HepG2 (cell line): Measurements from ENCODE around the gene ELOVL2. TPM values are rescaled to one million over a fixed set of nuclear protein-coding genes. Genes with fewer than 3 reads are reported as not detected.
A peak's percentile ranks its signal among the peaks of the same experiment; 100 is the strongest.

ENCODE experiments used
- ATF3 ChIP-seq: sonication (generic); formaldehyde crosslinking; IDR thresholded peaks from 2 replicates; pipeline ENCODE4 v1.4.0; 2020; ENCODE audit warnings: missing genetic modification reagents
- CEBPB ChIP-seq: IDR thresholded peaks from 2 replicates; pipeline ENCODE4 v1.6.1; 2011; ENCODE audit warnings: low read depth, low read length, improper control_type of control experiment, borderline replicate concordance
- ERF ChIP-seq: IDR thresholded peaks from 2 replicates; pipeline ENCODE4 v1.6.1; 2018; ENCODE audit warnings: missing biosample characterization, missing genetic modification reagents
- ESRRA ChIP-seq: sonication (generic); formaldehyde crosslinking; IDR thresholded peaks from 2 replicates; pipeline ENCODE4 v1.5.1; 2020; ENCODE audit warnings: mild to moderate bottlenecking, low read depth, missing genetic modification reagents
- HBP1 ChIP-seq: IDR thresholded peaks from 2 replicates; pipeline ENCODE4 v1.6.1; 2016; ENCODE audit warnings: low read depth, control low read depth
- HDAC2 ChIP-seq: sonication (generic); formaldehyde crosslinking; IDR thresholded peaks from 2 replicates; pipeline ENCODE4 v1.4.0; 2020; ENCODE audit warnings: missing genetic modification reagents
- HMG20A ChIP-seq: IDR thresholded peaks from 2 replicates; pipeline ENCODE4 v1.6.1; 2016; ENCODE audit warnings: borderline replicate concordance
- HNF1A ChIP-seq, 2 experiments: sonication (generic) in 1 of 2; formaldehyde crosslinking in 1 of 2; IDR thresholded peaks; 2 replicates each; pipeline versions ENCODE4 v1.4.0 to v1.6.1; 2016 to 2020; ENCODE audit warnings: borderline replicate concordance in 1 of 2, low read depth in 1 of 2, mild to moderate bottlenecking in 1 of 2, missing genetic modification reagents in 1 of 2
- HNF4G ChIP-seq, 2 experiments: sonication (generic) in 1 of 2; formaldehyde crosslinking in 1 of 2; IDR thresholded peaks; 2 replicates each; pipeline versions ENCODE4 v1.4.0 to v1.6.1; 2011 to 2020; ENCODE audit warnings: borderline replicate concordance in 2 of 2, low read depth in 2 of 2, mild to moderate bottlenecking in 2 of 2, low read length in 1 of 2, missing genetic modification reagents in 1 of 2, moderate library complexity in 1 of 2
- POGZ ChIP-seq: sonication (generic); formaldehyde crosslinking; IDR thresholded peaks from 2 replicates; pipeline ENCODE4 v1.4.0; 2020; ENCODE audit warnings: mild to moderate bottlenecking, missing genetic modification reagents
- REST ChIP-seq, 2 experiments: IDR thresholded peaks; 2 replicates each; pipeline ENCODE4 v1.6.1; 2011 to 2012; ENCODE audit warnings: low read length in 2 of 2, borderline replicate concordance in 1 of 2, low read depth in 1 of 2, mild to moderate bottlenecking in 1 of 2, moderate library complexity in 1 of 2
- RFXAP ChIP-seq: sonication (generic); formaldehyde crosslinking; IDR thresholded peaks from 2 replicates; pipeline ENCODE4 v1.4.0; 2020; ENCODE audit warnings: missing genetic modification reagents, borderline replicate concordance
- SIX4 ChIP-seq: sonication (generic); formaldehyde crosslinking; IDR thresholded peaks from 2 replicates; pipeline ENCODE4 v1.4.0; 2020; ENCODE audit warnings: missing genetic modification reagents
- SMC3 ChIP-seq: IDR thresholded peaks from 2 replicates; pipeline ENCODE4 v1.6.1; 2011; ENCODE audit warnings: low read length, improper control_type of control experiment
- STAG1 ChIP-seq: sonication (generic); formaldehyde crosslinking; IDR thresholded peaks from 2 replicates; pipeline ENCODE4 v1.4.0; 2020; ENCODE audit warnings: missing genetic modification reagents
- YY1 ChIP-seq: IDR thresholded peaks from 2 replicates; pipeline ENCODE4 v1.6.1; 2011; ENCODE audit warnings: low read length, low read depth, moderate library complexity, mild to moderate bottlenecking; ENCODE audit not compliant: insufficient read depth, insufficient replicate concordance
- ZNF33A ChIP-seq: sonication (generic); formaldehyde crosslinking; IDR thresholded peaks from 2 replicates; pipeline ENCODE4 v1.5.1; 2020; ENCODE audit warnings: missing genetic modification reagents, mild to moderate bottlenecking, moderate library complexity, borderline replicate concordance
- ZNF567 ChIP-seq: sonication (generic); formaldehyde crosslinking; IDR thresholded peaks from 2 replicates; pipeline ENCODE4 v1.8.1; 2023; ENCODE audit warnings: mild to moderate bottlenecking, missing genetic modification reagents, borderline replicate concordance
- ZNF878 ChIP-seq: sonication (generic); formaldehyde crosslinking; IDR thresholded peaks from 2 replicates; pipeline ENCODE4 v1.8.1; 2023; ENCODE audit warnings: mild to moderate bottlenecking, missing genetic modification reagents, moderate library complexity
- polyA plus RNA-seq, 8 experiments: library from polyadenylated mRNA; depleted of rRNA in 3 of 8; stranded (reverse) in 7 of 8; unstranded in 1 of 8; fragments of >200 nt; fragmentation: Illumina TruSeq in 4 of 8; extraction: Trizol in 4 of 8; gene quantifications; 2 replicates each; pipeline versions ENCODE4 v1.2.1 to v1.2.3, GENCODE V29; 2011 to 2016; ENCODE audit warnings: low read depth in 4 of 8, missing spikeins in 1 of 8, mixed read lengths in 1 of 8; ENCODE audit not compliant: insufficient read depth in 1 of 8
- total RNA-seq, 5 experiments: library from RNA; depleted of rRNA; stranded (reverse); fragments of >200 nt; fragmentation: Illumina TruSeq; extraction: Trizol; gene quantifications; 2 replicates each; pipeline ENCODE4 v1.2.3, GENCODE V29; 2016; ENCODE audit warnings: low read depth in 1 of 5

The ELOVL2 gene
- total and polyA plus RNA-seq, 2 of the 13 experiments (the other 11 are each of a cell fraction or from before 2014, with no cell fraction given) = 43.6 to 65.4 TPM

GRCh38 chr6:11012295-11012754 lies 31.8 kb downstream of the ELOVL2 start (continued):
- TF ChIP-seq HNF1A (IDR thresholded peaks at IDR 0.05; ENCODE audit: low read depth) (0 out of 2 replicates have a peak, but pooled peaks have one; percentile 57), HNF1A (CRISPR knock-in tag; IDR thresholded peaks at IDR 0.05; ENCODE audit: borderline replicate concordance) (peak; percentile 79; the same call in 1 of the 2 replicates), RFXAP (CRISPR knock-in tag) (peak; percentile 55; the same call in 1 of the 2 replicates), ERF (CRISPR knock-in tag) (0 out of 2 replicates have a peak, but pooled peaks have one; percentile 47), HBP1 (peak; percentile 65; the same call in 1 of the 2 replicates), SMC3 (peak; percentile 34; the same call in 1 of the 2 replicates), YY1 (peak; percentile 43), CEBPB (peak; percentile 45; the same call in 1 of the 2 replicates), ZNF878 (CRISPR knock-in tag) (peak; percentile 69; the same call in 1 of the 2 replicates), STAG1 (CRISPR knock-in tag) (peak; percentile 25; the same call in 1 of the 2 replicates), HMG20A (CRISPR knock-in tag) (peak; percentile 96; the same call in 1 of the 2 replicates), ZNF567 (CRISPR knock-in tag) (no peak), HNF4G (IDR thresholded peaks at IDR 0.05; ENCODE audit: borderline replicate concordance, low read depth, low read length) (peak; percentile 92), HNF4G (CRISPR knock-in tag; IDR thresholded peaks at IDR 0.05; ENCODE audit: borderline replicate concordance, low read depth) (peak; percentile 87; the same call in 1 of the 2 replicates), ATF3 (CRISPR knock-in tag) (peak; percentile 45; the same call in 1 of the 2 replicates), REST (IDR thresholded peaks at IDR 0.05; ENCODE audit: borderline replicate concordance in 1 of 2, low read depth in 1 of 2, low read length in 2 of 2) (peak in 1 of 2 experiments; percentile 35; a peak in 1 of 4 replicates), HDAC2 (CRISPR knock-in tag) (peak; percentile 98), ESRRA (CRISPR knock-in tag) (peak; percentile 74), ZNF33A (CRISPR knock-in tag) (no peak), POGZ (CRISPR knock-in tag) (peak; percentile 67; the same call in 1 of the 2 replicates), SIX4 (peak; percentile 96)
